ENCODE measurements around the gene KL. TPM values are rescaled to one million over a fixed set of nuclear protein-coding genes. Genes with fewer than 3 reads are reported as not detected.

KL gene
- total and polyA plus RNA-seq, 7 donors = 0.52 to 1.7 (median 0.95) TPM

DNA sequence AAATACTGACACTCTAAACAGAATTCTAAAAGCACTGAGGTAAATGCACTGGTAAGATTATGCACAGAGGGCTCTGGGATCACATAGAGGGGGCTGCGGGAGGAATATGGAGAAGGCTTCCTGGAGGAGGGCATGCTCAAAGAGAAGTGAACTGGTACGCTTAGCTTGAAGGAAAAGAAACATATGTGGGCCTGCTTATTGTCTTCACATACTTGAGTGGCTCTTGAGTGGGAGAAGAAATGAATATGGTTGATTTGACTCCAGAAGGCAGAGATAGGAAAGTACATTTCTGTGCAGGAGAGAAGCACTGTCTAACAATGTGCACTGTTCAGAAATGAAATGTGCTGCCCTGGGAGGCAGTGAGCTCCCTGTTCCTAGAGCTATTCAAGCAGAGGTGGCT lies 91.1 kb downstream of the KL start:
- Histone ChIP-seq H3K36me3 (ENCODE audit: insufficient read depth in 1 of 2, low read depth in 1 of 2) (peaks cover 0 to 70% of the 10 kb centered on the region in 2 donors), H3K27ac (no peak overlapping the region), H3K27me3 (ENCODE audit: insufficient read depth in 3 of 3, low read length in 2 of 3) (no peaks in the 10 kb centered on the region), H3K4me3 (no peak overlapping the region), H3K9me3 (no peaks in the 10 kb centered on the region), H3K4me1 (no peaks in the 10 kb centered on the region)
- WGBS, 3 donors = 94 to 100% (median 98%) methylated on average over 2 of the region's 2 CpGs
- ATAC-seq (no peak), DNase-seq (no peak)
- intact Hi-C loops (cut with DNase I) = no loop called here
- TF ChIP-seq, protein P1, sequence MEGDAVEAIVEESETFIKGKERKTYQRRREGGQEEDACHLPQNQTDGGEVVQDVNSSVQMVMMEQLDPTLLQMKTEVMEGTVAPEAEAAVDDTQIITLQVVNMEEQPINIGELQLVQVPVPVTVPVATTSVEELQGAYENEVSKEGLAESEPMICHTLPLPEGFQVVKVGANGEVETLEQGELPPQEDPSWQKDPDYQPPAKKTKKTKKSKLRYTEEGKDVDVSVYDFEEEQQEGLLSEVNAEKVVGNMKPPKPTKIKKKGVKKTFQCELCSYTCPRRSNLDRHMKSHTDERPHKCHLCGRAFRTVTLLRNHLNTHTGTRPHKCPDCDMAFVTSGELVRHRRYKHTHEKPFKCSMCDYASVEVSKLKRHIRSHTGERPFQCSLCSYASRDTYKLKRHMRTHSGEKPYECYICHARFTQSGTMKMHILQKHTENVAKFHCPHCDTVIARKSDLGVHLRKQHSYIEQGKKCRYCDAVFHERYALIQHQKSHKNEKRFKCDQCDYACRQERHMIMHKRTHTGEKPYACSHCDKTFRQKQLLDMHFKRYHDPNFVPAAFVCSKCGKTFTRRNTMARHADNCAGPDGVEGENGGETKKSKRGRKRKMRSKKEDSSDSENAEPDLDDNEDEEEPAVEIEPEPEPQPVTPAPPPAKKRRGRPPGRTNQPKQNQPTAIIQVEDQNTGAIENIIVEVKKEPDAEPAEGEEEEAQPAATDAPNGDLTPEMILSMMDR (IDR thresholded peaks at IDR 0.05) = no peak

DNA sequence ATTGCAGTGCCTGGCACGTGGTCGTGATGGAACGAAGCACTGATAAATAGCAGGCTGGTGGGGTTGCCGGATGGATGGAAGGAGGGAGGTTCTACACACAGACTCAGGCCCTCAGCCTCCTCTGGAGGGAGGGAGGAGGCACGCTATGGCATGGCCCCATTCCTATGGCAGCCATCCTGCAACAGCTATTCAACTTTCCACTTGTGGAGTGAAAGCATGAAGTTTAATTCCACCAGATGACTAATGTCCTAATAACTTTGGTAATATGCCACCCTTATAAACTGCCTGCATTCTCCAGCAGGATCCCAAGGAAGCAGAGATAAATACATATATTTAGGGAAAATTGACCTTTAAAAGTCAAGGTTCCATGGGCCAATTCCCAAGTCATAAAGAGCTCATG lies 92.4 kb downstream of the KL start:
- ATAC-seq = peak in 2 of 4 donors; percentile 27 to 69
- H3K9me3 ChIP-seq = no peaks in the 10 kb centered on the region
- no peak for DNase-seq
- peaks cover 0 to 82% of the 10 kb centered on the region in 2 donors for H3K36me3 ChIP-seq (ENCODE audit: insufficient read depth in 1 of 2, low read depth in 1 of 2)
- TF ChIP-seq, protein P1 (IDR thresholded peaks at IDR 0.05) = no peak
- H3K27me3 ChIP-seq (ENCODE audit: insufficient read depth in 3 of 3, low read length in 2 of 3) = no peaks in the 10 kb centered on the region
- intact Hi-C loops (cut with DNase I) = no loop called here
- no peak overlapping the region for H3K27ac ChIP-seq
- no peak overlapping the region for H3K4me3 ChIP-seq
- no peaks in the 10 kb centered on the region for H3K4me1 ChIP-seq
- 59 to 72% (median 70%) methylated on average over 5 of the region's 5 CpGs for WGBS, 3 donors

DNA sequence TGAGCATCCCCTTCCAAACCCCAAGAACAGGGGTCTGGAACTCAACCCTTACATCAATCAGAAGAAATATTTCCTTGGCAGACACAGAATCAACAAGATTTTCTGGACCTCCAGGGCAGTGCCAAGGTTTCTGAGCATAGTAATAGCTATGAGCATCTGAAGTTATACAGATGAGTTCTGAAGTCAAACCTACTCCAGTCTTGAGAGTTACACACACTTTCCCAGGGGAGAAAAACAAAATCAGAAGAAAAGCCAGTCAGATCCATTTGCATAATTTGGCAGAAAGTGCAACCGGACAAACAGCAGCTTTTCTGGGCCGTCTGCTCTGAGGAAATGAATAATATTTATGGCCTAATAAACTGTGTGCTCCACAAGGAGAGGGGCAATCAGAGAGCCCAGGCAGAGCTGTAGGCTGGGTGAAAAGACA lies 93.1 kb downstream of the KL start:
- no peak overlapping the region for H3K27ac ChIP-seq
- DNase-seq (no peak), ATAC-seq (peak in 2 of 4 donors; percentile 17 to 49)
- WGBS, 3 donors = 52 to 68% (median 62%) methylated on average over 2 of the region's 2 CpGs
- H3K4me3 ChIP-seq = no peak overlapping the region
- intact Hi-C loops (cut with DNase I) = no loop called here
- H3K36me3 ChIP-seq (ENCODE audit: insufficient read depth in 1 of 2, low read depth in 1 of 2) = peaks cover 0 to 85% of the 10 kb centered on the region in 2 donors
- no peaks in the 10 kb centered on the region for H3K4me1 ChIP-seq
- TF ChIP-seq, protein P1 (IDR thresholded peaks at IDR 0.05) = no peak
- H3K27me3 ChIP-seq (ENCODE audit: insufficient read depth in 3 of 3, low read length in 2 of 3) = no peaks in the 10 kb centered on the region
- no peaks in the 10 kb centered on the region for H3K9me3 ChIP-seq

DNA sequence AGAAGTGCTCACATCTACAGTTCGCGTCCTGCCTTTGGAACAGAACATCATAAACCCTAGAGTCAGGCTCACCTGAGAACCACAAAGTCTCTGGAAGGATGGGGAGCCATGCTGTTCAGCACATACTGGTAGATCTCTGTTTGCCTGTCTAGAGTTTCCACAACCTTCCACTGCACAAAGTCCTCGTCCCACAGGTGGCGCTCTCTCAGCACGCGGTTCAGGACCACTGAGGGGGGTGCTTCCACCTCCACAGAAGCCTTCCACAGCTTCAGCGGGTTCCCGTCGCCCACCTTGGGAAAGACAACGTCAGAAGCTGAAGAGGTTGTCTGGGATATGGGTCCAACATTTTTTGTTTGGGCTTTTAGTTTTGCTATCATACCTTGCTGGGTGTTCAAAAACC lies 93.6 kb downstream of the KL start:
- WGBS, 3 donors = 83 to 85% (median 85%) methylated on average over 10 of the region's 10 CpGs
- Histone ChIP-seq H3K27me3 (ENCODE audit: insufficient read depth in 3 of 3, low read length in 2 of 3) (no peaks in the 10 kb centered on the region), H3K4me1 (no peaks in the 10 kb centered on the region), H3K9me3 (no peaks in the 10 kb centered on the region), H3K4me3 (no peak overlapping the region), H3K27ac (no peak overlapping the region), H3K36me3 (ENCODE audit: insufficient read depth in 1 of 2, low read depth in 1 of 2) (peaks cover 0 to 85% of the 10 kb centered on the region in 2 donors)
- TF ChIP-seq, protein P1 (IDR thresholded peaks at IDR 0.05) = no peak
- ATAC-seq (peak in 2 of 4 donors; percentile 10 to 22), DNase-seq (no peak)
- intact Hi-C loops (cut with DNase I) = no loop called here

DNA sequence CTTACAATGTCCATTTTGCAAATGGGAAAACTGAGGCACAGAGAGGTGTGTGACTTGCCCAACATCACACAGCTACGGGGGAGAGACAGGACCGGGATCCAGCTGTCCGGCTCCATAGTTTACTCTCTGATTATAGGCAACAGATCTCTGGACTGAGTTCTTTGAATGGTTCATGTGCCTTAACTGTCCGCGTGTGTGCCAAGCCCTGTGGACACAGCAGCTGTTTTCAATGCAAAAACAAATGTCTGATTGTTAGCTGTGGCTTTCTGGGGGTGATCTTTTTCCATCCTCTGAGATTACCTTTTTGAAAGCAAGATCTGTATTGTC lies 94.1 kb downstream of the KL start:
- WGBS, 3 donors = 61 to 68% (median 61%) methylated on average over 5 of the region's 5 CpGs
- H3K4me1 ChIP-seq = no peaks in the 10 kb centered on the region
- intact Hi-C loops (cut with DNase I) = no loop called here
- no peaks in the 10 kb centered on the region for H3K9me3 ChIP-seq
- DNase-seq (no peak), ATAC-seq (no peak)
- H3K4me3 ChIP-seq = no peak overlapping the region
- no peak overlapping the region for H3K27ac ChIP-seq
- H3K36me3 ChIP-seq (ENCODE audit: insufficient read depth in 1 of 2, low read depth in 1 of 2) = peaks cover 0 to 83% of the 10 kb centered on the region in 2 donors
- TF ChIP-seq, protein P1 (IDR thresholded peaks at IDR 0.05) = no peak
- no peaks in the 10 kb centered on the region for H3K27me3 ChIP-seq (ENCODE audit: insufficient read depth in 3 of 3, low read length in 2 of 3)
